Jurkat, Clone E6-1 (cell line): ENCODE data around the gene IL12B.

Experiments
- DNase-seq: peaks from one replicate; pipeline ENCODE4 v3.0.0-alpha.2; 2011; ENCODE audit warnings: low read depth, low spot score
- H3K4me3 ChIP-seq: 2 replicates; pipeline ENCODE4 v1.5.1; 2011; ENCODE audit warnings: mild to moderate bottlenecking, low read length, control low read depth, moderate library complexity

IL12B gene

DNA sequence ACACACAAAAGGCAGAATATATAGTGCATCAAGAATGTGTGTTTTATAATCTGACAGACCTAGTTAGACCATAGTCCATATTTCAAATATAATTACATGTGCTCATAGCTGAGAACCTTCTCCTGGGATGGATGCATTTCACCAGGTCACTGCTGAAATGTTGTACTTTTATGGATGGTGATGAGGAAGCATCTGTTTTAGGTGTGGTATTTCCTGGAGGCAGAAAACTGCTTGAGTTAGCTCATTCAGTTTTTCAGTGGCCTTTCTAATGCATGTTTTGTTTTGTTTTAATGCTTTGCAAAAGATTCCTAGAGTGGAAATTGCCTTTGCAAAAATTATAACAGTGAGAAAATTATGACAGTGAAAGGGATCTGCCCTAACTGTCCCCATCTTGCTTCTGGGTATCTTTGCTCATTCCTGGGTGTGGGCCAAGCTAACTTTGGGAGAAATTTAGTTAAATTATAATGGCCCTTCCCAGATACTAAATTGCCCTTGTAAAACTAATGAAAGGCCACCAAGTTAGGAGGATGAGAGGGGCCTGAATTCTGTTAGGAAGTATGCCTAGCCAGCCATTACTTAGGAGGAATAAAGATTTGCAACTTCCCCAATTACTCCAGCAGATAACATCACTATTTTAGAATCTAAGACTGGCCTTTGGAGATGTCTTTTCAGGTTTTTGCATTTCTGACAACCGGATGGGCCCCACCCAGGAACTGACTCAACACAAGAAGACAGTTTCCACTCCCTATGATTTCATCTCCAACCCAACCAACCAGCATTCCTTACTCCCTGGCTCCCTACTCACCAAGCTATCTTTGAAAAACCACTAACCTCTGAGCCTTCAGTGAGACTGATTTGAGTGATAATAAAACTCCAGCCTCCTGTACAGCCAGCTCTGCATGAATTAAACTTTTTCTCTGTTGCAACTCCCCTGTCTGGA is 7.0 kb upstream of the IL12B start:
- DNase-seq, result no peak

DNA sequence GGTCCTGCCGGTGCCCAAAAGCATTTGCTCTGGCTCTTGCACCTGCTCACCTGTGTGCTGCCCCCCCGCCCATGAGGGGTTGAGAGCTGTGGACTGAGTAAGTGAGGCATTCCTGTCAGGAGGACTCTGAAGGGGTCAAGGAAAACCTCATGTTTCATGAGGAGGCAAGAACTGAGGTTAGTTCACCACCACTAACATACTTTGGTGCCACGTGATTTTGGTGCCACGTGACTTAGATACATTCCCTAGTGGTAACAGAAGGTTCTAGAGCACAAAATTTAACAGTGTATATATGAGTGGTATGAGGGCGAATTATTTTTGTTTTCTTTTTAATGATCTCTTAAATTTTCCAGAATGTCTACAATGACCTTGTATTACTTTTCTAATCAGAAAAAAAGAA is 6.3 kb upstream of the IL12B start:
- no peak for DNase-seq
- H3K4me3 ChIP-seq, result no peak overlapping the region

More for the DNA sequence above, 7.0 kb upstream of the IL12B start:
- H3K4me3 ChIP-seq, result no peak overlapping the region

DNA sequence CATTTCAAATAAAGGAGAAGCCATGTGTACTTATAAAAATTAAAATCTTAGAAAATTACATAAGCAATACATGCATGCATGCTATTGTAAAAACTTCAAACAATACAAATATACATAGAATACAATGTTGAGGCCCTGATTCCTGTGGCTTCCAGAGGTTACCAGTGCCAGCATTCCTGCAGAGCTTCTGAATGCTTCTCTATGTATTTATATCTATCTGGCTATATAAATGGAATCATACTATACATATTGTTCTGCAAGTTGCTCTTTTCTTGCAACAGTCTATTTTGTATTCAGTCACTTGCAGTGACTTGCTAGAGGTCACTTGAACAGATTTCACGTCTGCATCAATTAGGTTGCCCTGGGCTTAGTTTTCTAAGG is 3.2 kb upstream of the IL12B start:
- H3K4me3 ChIP-seq, result no peak overlapping the region
- DNase-seq, result no peak

GRCh38 chr5:159332800-159333544 is 2.7 kb upstream of the IL12B start:
- DNase-seq, result no peak
- no peak overlapping the region for H3K4me3 ChIP-seq

- DNase-seq, result no peak
These were observed 1.0 kb upstream of the IL12B start for GRCh38 chr5:159331093-159331973.

GRCh38 chr5:159324986-159325385 is 5.3 kb downstream of the IL12B start:
- H3K4me3 ChIP-seq, result no peak overlapping the region
- no peak for DNase-seq

More at GRCh38 chr5:159331093-159331973, 1.0 kb upstream of the IL12B start:
- peak overlapping the region; percentile 41 for H3K4me3 ChIP-seq

GRCh38 chr5:159324102-159324755 is 6.1 kb downstream of the IL12B start:
- no peak for DNase-seq
- H3K4me3 ChIP-seq, result no peak overlapping the region

DNA sequence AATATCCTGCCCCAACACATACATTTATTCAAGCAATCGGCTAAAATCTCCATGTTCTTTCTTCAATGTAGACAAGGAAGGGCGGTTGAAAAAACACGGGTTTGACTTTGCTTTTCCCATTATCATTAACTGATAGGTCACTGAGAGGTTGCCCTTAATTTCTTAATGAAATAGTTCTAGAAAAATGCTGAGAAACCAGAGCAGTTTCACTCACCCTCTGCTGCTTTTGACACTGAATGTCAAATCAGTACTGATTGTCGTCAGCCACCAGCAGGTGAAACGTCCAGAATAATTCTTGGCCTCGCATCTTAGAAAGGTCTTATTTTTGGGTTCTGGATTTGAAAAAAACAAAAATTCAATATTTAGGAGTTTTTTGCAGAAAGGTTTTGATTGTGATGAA is 8.1 kb downstream of the IL12B start:
- H3K4me3 ChIP-seq, result no peak overlapping the region
- DNase-seq, result no peak

- H3K4me3 ChIP-seq, result no peak overlapping the region
- DNase-seq, result no peak
These were observed 10.5 kb downstream of the IL12B start for GRCh38 chr5:159319832-159320231.

- no peak overlapping the region for H3K4me3 ChIP-seq
- DNase-seq, result no peak
These were observed 10.9 kb downstream of the IL12B start for GRCh38 chr5:159319363-159319762.

DNA sequence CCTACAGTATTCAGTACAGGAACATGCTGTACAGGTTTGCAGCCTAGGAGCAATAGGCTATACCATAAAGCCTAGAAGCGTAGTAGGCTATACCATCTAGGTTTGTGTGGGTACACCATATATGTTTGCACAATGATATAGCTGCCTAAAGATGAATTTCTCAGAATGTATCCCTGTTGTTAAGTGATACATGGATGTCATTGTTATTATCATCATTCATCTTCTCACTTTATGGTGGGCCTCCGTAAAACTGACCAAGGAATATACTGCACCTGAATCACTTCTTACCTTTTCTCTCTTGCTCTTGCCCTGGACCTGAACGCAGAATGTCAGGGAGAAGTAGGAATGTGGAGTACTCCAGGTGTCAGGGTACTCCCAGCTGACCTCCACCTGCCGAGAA is 11.8 kb downstream of the IL12B start:
- H3K4me3 ChIP-seq, result no peak overlapping the region

GRCh38 chr5:159317849-159318248 is 12.4 kb downstream of the IL12B start:
- DNase-seq, result no peak

More for the DNA sequence above, 11.8 kb downstream of the IL12B start:
- DNase-seq, result no peak

GRCh38 chr5:159316519-159317383 is 13.5 kb downstream of the IL12B start:
- peak; percentile 54 for DNase-seq
- H3K4me3 ChIP-seq, result no peak overlapping the region

More at GRCh38 chr5:159317849-159318248, 12.4 kb downstream of the IL12B start:
- no peak overlapping the region for H3K4me3 ChIP-seq

DNA sequence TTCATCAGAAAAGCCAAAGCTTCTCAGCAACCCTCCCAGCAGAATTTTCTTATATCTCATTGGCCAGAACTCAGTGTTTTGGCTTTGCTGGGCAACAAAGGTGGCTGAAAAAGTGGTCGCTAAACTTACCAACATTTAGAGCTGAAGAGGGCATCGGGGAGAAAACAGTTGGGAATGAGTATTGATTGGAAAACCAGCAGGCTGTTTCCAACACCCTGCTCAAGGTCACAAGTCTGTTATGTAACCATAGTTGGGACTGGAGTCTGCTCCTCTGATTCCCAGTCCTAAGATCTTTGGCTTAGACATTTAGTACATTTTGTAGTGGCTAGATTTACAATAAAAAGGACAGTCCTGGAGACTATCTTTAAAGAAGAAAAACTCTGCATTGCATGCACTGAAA is 17.1 kb downstream of the IL12B start:
- H3K4me3 ChIP-seq, result no peak overlapping the region
- no peak for DNase-seq

DNA sequence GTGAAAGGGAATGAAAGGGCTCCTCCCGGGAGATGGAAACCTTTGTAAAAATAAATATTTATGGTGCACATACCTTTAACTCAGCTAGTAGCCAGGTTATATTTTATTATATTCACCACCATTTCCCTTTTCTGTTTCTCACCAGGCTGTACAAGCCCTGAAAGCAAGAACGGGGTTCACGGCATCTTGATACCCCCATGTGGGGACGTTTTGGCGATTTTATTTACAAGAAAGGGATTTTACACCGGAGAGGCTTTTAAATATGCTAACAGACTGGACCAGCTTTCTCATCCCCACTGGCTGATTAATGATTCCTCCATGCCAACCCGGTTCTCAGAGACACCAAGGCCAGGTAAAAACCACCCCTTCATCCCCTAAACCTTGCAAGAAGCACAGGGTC is 19.2 kb downstream of the IL12B start:
- DNase-seq, result no peak
- H3K4me3 ChIP-seq, result no peak overlapping the region

GRCh38 chr5:159310511-159310910 is 19.8 kb downstream of the IL12B start:
- H3K4me3 ChIP-seq, result no peak overlapping the region
- no peak for DNase-seq

DNA sequence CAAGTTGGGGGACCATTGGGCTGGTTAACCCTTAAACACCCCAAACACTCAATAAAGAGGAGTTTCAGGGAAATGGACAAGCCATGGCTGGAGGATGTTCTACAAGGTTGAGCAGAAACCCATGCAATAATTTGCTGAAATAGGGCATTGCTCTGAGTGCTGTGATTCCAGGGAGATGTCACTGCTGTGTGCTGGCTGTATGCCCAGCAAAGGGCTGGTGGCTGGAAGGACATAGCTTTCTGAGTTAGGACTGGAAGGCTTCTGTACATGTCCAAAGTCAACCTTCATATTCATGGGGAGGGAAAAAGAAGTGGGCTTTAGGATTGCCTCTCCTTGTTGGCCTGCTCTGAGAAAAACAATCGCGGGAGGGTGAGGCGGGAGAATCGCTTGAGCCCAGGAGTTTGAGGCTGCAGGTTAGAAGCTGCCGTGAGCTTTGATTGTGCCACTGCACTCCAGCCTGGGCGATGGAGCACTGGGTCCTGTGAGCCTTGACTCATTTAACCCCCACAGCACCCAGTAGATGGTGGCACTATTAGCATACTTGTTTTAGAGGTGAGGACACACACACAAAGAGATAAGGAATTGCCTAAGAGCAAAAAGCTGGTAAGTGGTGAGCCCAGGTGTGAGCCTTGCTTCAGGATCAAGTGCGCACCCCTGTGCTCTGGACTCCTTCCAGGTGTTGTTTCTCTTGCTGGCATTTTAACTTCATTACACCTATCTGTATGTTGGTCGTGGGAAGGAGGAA is 20.4 kb downstream of the IL12B start:
- DNase-seq, result no peak
- H3K4me3 ChIP-seq, result no peak overlapping the region
